ENCODE measurements around the gene NTN1. TPM values are rescaled to one million over a fixed set of nuclear protein-coding genes. Genes with fewer than 3 reads are reported as not detected.
"Not testable (repeated sequence)": the region's sequence is repeated elsewhere in the genome, so short reads cannot be mapped to it uniquely, and the experiment has no call there.

NTN1 gene
- total RNA-seq, 1 donor from 2014 or later: 28.4 TPM

GRCh38 chr17:9244066-9245052 is 223.0 kb downstream of the NTN1 start:
- intact Hi-C loops (cut with micrococcal nuclease): no loop called here
- ATAC-seq (no peak), DNase-seq (peak; percentile 54)

GRCh38 chr17:9247401-9247938 is 226.2 kb downstream of the NTN1 start:
- DNase-seq (no peak), ATAC-seq (no peak)
- intact Hi-C loops (cut with micrococcal nuclease): no loop called here

GRCh38 chr17:9249245-9249953 is 228.1 kb downstream of the NTN1 start:
- no peak for ATAC-seq
- intact Hi-C loops (cut with micrococcal nuclease): no loop called here
- DNase-seq: no peak

GRCh38 chr17:9251273-9251672 is 230.0 kb downstream of the NTN1 start:
- intact Hi-C loops (cut with micrococcal nuclease): no loop called here
- no peak for ATAC-seq
- DNase-seq: no peak

- intact Hi-C loops (cut with micrococcal nuclease): no loop called here
- no peak for ATAC-seq
- no peak for DNase-seq
Observed at GRCh38 chr17:9253308-9253707, 232.0 kb downstream of the NTN1 start.

- no peak for DNase-seq
- intact Hi-C loops (cut with micrococcal nuclease): no loop called here
- no peak for ATAC-seq
Observed at GRCh38 chr17:9254841-9255240, 233.5 kb downstream of the NTN1 start.

GRCh38 chr17:9255833-9256232 is 234.5 kb downstream of the NTN1 start:
- DNase-seq (no peak), ATAC-seq (no peak)
- intact Hi-C loops (cut with micrococcal nuclease): no loop called here

GRCh38 chr17:9256361-9256750 is 235.0 kb downstream of the NTN1 start:
- ATAC-seq (no peak), DNase-seq (no peak)
- intact Hi-C loops (cut with micrococcal nuclease): no loop called here

- ATAC-seq: no peak
- intact Hi-C loops (cut with micrococcal nuclease): no loop called here
- DNase-seq: no peak
Observed at GRCh38 chr17:9256751-9257629, 235.7 kb downstream of the NTN1 start.

- ATAC-seq; DNase-seq; intact Hi-C loops (cut with micrococcal nuclease): not testable (repeated sequence)
Observed at GRCh38 chr17:9257630-9257965, 236.3 kb downstream of the NTN1 start.

- no peak for ATAC-seq
- intact Hi-C loops (cut with micrococcal nuclease): no loop called here
Observed at GRCh38 chr17:9258115-9259015, 237.1 kb downstream of the NTN1 start.

GRCh38 chr17:9259419-9259818 is 238.1 kb downstream of the NTN1 start:
- ATAC-seq: peak; percentile 91
- intact Hi-C loops (cut with micrococcal nuclease): no loop called here
- peak; percentile 57 for DNase-seq

More at GRCh38 chr17:9258115-9259015, 237.1 kb downstream of the NTN1 start:
- DNase-seq: no peak

- intact Hi-C loops (cut with micrococcal nuclease): no loop called here
- DNase-seq (no peak), ATAC-seq (no peak)
Observed at GRCh38 chr17:9261081-9262012, 240.0 kb downstream of the NTN1 start.

GRCh38 chr17:9266031-9266680 is 244.8 kb downstream of the NTN1 start:
- ATAC-seq: peak; percentile 44
- DNase-seq: no peak
- intact Hi-C loops (cut with micrococcal nuclease): no loop called here

GRCh38 chr17:9266697-9267117 is 245.4 kb downstream of the NTN1 start:
- intact Hi-C loops (cut with micrococcal nuclease): no loop called here
- no peak for ATAC-seq

GRCh38 chr17:9268546-9268945 is 247.2 kb downstream of the NTN1 start:
- no peak for DNase-seq
- ATAC-seq: no peak
- intact Hi-C loops (cut with micrococcal nuclease): no loop called here

More at GRCh38 chr17:9266697-9267117, 245.4 kb downstream of the NTN1 start:
- DNase-seq: no peak
